C4-2B (cell line): ENCODE measurements around the gene P2RY8.

Experiments used
- H3K27ac ChIP-seq: fragments of 450-650 bp; 2 replicates; pipeline ENCODE4 v1.5.1; 2017
- ZFX ChIP-seq: fragments of 450-650 bp; IDR thresholded peaks from 2 replicates; pipeline ENCODE4 v1.6.1; 2017
- TF ChIP-seq, protein P1 (sequence below): fragments of 450-650 bp; conservative IDR thresholded peaks from 2 replicates; pipeline ENCODE4 v1.5.1; 2017; ENCODE audit warnings: mild to moderate bottlenecking

Gene P2RY8

DNA sequence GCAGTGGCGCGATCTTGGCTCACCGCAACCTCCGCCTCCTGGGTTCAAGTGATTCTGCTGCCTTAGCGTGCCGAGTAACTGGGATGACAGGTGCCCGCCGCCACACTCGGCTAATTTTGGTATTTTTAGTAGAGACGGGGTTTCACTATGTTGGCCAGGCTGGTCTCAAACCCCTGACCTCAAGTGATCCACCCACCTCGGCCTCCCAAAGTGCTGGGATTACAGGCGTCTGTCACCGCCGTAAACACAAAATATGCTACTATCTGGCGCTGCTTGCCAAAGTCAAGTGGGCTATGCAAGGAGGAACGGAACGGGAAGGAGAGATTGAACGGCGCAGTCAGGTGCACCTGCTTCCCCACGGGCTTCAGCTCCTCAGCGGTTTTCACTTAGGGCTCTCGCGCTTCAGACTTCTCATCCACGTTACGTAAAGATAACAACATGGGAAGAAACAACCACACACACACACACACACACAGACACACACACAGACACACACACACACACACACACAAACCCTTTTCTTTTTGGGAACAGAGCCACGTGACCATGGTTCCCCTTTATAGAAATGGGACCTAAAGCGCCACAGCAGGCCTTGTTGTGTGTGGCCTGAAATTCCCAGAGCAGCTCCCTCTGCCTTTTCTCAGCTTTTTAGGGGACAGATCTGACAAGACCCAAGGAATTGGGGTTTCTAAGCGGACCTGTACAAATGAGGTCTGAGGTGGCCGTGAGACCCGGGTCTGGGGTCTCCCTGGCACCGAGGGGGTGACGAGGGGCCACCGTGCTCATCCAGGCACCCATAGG lies 1.5 kb downstream of the P2RY8 start:
- TF ChIP-seq, protein P1, sequence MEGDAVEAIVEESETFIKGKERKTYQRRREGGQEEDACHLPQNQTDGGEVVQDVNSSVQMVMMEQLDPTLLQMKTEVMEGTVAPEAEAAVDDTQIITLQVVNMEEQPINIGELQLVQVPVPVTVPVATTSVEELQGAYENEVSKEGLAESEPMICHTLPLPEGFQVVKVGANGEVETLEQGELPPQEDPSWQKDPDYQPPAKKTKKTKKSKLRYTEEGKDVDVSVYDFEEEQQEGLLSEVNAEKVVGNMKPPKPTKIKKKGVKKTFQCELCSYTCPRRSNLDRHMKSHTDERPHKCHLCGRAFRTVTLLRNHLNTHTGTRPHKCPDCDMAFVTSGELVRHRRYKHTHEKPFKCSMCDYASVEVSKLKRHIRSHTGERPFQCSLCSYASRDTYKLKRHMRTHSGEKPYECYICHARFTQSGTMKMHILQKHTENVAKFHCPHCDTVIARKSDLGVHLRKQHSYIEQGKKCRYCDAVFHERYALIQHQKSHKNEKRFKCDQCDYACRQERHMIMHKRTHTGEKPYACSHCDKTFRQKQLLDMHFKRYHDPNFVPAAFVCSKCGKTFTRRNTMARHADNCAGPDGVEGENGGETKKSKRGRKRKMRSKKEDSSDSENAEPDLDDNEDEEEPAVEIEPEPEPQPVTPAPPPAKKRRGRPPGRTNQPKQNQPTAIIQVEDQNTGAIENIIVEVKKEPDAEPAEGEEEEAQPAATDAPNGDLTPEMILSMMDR = no peak
- no peak for TF ChIP-seq ZFX
- H3K27ac ChIP-seq = no peak overlapping the region

DNA sequence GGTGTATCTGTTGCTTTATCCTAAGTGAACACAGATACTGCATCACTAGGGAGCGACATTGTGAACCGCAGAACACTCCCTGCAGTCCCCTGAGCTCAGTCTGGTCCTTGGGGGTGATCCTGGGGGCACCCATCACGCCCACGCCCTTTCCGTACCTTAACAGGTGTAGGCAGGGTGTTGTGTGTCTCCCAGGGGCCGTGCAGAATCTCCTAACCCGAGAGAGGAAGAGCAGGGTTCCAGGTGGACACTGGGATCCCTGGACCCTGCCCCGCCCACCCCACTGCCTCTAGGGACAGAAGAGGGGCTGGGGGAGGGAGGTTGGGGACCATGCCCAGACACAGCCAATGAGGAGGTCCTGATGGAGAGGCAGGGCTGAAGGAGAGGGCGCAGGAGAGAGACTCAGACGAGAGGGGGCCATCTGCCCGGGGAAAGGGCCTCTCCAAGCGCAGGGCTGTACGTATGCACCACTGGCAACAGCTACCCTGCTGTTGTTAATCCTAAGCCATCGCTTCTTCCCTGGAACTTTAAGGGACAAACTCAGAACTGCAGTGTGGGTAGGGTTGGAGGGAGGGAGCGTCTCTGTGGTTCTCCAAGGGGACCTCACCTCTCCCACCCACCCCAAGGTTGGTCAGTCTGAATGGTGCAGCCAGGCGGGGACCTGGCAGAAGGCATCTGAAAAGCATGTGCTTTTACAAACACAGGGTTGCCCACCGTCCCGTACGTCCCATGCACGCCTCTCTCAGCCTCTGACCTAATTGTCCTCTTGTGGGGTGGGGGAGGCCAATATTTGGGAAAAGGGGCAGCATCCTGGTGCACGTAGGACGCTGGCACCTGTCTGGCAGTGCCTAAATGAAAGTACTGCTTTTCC lies 2.5 kb downstream of the P2RY8 start:
- no peak overlapping the region for H3K27ac ChIP-seq
- TF ChIP-seq, protein P1 = no peak
- TF ChIP-seq ZFX = no peak

DNA sequence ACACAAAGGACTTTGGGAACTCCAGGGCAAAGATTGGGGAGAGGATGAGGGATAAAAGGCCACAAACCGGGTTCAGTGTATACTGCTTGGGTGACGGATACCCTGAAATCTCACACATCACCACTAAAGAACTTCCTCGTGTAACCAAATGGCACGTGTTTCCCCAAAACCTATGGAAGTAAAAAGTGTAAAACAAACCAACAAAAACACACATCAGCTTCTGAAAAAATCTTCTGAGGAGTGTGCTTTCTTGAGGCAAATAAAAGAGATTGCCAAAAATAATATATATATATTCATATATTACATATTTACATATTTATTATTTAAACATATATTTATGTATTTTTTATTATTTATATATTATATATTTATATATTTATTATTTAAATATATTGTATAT lies 3.9 kb downstream of the P2RY8 start:
- H3K27ac ChIP-seq = no peak overlapping the region
- no peak for TF ChIP-seq ZFX
- TF ChIP-seq, protein P1 = no peak

DNA sequence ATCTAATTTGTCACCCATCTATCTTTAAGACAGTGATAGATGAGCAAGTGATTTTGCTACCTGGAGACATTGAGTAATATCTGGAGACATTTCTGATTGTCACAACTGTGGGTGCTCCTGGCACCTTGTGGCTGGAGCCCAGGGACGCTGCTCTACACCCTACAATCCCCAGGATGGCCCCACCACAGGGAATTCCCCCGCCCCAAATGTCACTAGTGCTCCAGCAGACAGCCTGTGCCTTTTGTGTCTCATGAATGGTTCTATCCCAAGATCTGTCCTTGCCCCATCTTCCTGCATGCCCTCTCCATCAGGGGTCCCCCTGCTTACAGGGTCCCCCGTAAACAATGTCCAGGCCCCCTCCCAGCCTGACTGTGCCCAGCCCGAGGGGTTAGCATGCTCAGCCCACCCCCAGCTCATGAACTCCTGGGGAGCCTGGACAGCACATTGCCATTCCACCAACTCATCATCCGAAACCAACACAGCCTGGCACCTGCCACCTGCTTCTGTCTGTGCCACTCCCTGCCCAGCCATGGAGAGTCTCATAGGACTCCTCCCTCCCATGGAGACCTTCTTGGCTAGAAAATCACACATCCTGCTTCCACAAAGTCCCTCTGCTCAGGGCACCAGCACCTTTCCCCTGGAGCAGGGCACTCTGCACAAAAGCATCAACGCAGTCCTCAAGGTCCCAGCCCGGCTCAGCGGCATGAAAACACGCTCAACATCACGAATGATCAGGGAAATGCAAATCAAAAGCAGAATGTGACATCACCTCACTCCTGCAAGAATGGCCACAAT lies 5.7 kb downstream of the P2RY8 start:
- H3K27ac ChIP-seq = no peak overlapping the region
- no peak for TF ChIP-seq ZFX
- TF ChIP-seq, protein P1 = no peak

DNA sequence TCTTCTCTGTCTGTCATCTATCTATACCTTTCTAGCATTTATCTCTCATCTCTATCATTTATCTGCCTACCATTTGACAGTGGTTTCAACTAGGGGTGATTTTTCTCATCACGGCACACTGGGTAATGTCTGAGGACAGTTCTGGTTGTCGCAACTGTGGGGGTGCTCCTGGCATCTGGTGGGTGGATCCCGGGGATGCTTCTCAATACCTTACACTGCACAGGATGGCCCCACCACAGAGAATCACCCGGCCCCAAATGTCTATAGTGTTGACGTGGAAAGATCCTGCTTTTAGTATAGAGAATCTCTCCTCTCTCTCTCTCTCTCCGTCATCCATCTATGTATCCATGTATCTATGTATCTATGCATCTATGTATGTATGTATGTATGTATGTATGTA lies 7.2 kb downstream of the P2RY8 start:
- H3K27ac ChIP-seq = no peak overlapping the region
- TF ChIP-seq ZFX = no peak
- TF ChIP-seq, protein P1 = no peak

DNA sequence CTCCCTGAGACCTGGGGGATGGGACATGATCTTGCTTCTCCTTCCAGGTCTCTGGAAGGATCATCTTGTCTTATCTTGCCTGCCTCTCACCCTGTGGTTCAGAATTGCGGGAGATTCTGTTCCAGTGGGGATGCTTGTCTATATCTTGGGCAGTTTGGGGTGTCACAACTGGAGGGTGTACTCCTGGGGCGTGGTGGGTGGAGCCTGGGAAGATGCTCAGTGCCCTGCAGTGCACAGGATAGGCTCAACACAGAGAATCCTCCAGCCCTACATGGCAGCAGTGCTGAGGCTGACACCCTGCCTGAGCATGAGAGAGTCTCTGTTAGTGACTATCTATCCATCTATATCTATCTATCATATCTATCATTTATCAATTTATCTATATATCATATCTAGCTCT lies 7.7 kb downstream of the P2RY8 start:
- TF ChIP-seq ZFX = no peak
- TF ChIP-seq, protein P1 = no peak
- no peak overlapping the region for H3K27ac ChIP-seq

DNA sequence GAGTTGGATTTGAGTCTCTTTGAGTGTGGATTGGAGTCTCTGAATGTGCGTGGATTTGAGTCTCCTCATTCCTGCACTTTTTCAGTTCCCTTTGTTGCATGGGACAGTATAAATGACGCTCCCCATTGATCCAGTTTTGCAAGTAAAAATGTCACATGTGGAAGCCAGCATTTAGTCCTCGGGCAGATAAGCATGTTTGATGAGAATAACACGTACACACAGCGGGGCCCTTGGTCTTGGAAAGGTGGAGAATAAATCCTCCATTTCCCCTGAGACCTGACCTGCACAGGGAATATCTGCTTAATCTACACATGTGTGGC lies 8.1 kb downstream of the P2RY8 start:
- no peak overlapping the region for H3K27ac ChIP-seq
- no peak for TF ChIP-seq ZFX
